Upper lobe of left lung (tissue), 4 donors: ENCODE measurements around the gene BPIFB4.

Experiments used
- POLR2A ChIP-seq, 4 donors: fragments of 450-650 bp; IDR thresholded peaks; one replicate each; pipeline ENCODE4 v1.5.1; 2016 to 2017; ENCODE audit warnings: antibody characterized with exemption in 4 of 4, mild to moderate bottlenecking in 2 of 4
- POLR2AphosphoS5 ChIP-seq, 2 donors: sonication (generic); formaldehyde crosslinking; IDR thresholded peaks; one replicate each; pipeline ENCODE4 v1.5.1; 2017; ENCODE audit warnings: antibody characterized with exemption in 2 of 2
- TF ChIP-seq, protein P1 (sequence below), 6 experiments: fragments of 450-650 bp in 4 of 6; fragments of 200-600 bp in 2 of 6; sonication (generic) in 2 of 6; IDR thresholded peaks; one replicate each; pipeline ENCODE4 v1.5.1; 2016 to 2019; ENCODE audit warnings: antibody characterized with exemption in 6 of 6

DNA sequence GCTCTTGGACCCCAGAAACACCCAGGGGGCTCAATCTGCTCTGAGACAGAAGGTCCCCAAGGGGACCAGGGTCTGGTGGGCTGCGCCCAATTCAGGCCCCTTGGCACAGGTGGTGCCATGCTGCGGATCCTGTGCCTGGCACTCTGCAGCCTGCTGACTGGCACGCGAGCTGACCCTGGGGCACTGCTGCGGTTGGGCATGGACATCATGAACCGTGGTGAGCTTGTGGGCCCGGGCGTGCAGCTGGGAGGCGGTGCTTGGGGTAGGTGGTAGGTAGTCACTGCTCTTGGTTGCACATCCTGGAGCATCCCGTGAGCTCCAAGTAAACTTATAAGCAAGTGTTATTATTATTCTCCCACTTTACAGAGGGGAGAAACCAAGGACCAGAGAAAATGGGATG is 47.9 kb upstream of the BPIFB4 start, which contains the start of gene BPIFB6:
- TF ChIP-seq POLR2AphosphoS5 (IDR thresholded peaks at IDR 0.05) (no peak), POLR2A (IDR thresholded peaks at IDR 0.05) (no peak)
- TF ChIP-seq, protein P1, sequence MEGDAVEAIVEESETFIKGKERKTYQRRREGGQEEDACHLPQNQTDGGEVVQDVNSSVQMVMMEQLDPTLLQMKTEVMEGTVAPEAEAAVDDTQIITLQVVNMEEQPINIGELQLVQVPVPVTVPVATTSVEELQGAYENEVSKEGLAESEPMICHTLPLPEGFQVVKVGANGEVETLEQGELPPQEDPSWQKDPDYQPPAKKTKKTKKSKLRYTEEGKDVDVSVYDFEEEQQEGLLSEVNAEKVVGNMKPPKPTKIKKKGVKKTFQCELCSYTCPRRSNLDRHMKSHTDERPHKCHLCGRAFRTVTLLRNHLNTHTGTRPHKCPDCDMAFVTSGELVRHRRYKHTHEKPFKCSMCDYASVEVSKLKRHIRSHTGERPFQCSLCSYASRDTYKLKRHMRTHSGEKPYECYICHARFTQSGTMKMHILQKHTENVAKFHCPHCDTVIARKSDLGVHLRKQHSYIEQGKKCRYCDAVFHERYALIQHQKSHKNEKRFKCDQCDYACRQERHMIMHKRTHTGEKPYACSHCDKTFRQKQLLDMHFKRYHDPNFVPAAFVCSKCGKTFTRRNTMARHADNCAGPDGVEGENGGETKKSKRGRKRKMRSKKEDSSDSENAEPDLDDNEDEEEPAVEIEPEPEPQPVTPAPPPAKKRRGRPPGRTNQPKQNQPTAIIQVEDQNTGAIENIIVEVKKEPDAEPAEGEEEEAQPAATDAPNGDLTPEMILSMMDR (IDR thresholded peaks at IDR 0.05): no peak
